Measurements from ENCODE around the gene ORAI3. TPM values are rescaled to one million over a fixed set of nuclear protein-coding genes. Genes with fewer than 3 reads are reported as not detected.

ORAI3 gene
- total RNA-seq, 1 experiment from 2014 or later, result 10.8 TPM

GRCh38 chr16:30948667-30949649 is at the start of gene ORAI3 (continued):
- no peak for TF ChIP-seq MXD4 (CRISPR knock-in tag; IDR thresholded peaks at IDR 0.05; ENCODE audit: borderline replicate concordance)
- TF ChIP-seq ATF2 (CRISPR knock-in tag; IDR thresholded peaks at IDR 0.05; ENCODE audit: borderline replicate concordance, low read depth), result no peak
- TF ChIP-seq ZNF317 (CRISPR knock-in tag; IDR thresholded peaks at IDR 0.05; ENCODE audit: borderline replicate concordance, low read depth), result no peak
- TF ChIP-seq E2F4 (CRISPR knock-in tag; IDR thresholded peaks at IDR 0.05; ENCODE audit: borderline replicate concordance, low read depth), result no peak
- TF ChIP-seq OVOL2 (CRISPR knock-in tag; IDR thresholded peaks at IDR 0.05; ENCODE audit: borderline replicate concordance), result no peak
- TF ChIP-seq, protein P1, sequence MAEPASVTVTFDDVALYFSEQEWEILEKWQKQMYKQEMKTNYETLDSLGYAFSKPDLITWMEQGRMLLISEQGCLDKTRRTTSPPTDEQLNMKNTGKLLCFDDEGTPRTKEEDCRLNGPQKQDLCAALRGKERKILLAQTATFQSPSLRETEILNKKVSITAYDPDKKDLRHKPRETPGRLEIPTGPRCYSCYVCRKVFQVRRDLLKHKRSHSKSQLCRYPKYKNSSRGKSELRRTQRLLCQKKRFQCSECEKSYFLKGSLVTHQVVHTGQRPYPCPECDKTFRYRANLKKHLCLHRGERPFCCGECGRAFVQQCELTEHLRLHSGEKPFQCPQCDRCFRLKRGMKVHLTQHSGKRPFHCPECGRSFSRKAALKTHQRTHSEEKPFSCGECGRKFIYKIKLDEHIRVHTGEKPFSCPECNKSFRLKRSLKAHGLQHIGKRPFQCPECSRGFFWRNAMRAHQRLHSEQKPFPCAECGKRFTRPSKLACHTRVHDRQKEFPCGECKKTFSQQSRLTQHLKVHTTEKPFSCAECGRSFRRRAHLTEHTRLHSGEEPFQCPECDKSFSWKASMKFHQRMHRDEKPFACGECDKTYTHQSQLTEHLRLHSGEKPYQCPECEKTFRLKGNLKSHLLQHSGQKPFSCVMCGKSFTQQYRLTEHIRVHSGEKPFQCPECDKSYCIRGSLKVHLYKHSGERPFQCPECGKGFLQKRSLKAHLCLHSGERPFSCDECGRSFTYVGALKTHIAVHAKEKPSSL (CRISPR knock-in tag; conservative IDR thresholded peaks at IDR 0.05), result no peak
- TF ChIP-seq, protein P2, sequence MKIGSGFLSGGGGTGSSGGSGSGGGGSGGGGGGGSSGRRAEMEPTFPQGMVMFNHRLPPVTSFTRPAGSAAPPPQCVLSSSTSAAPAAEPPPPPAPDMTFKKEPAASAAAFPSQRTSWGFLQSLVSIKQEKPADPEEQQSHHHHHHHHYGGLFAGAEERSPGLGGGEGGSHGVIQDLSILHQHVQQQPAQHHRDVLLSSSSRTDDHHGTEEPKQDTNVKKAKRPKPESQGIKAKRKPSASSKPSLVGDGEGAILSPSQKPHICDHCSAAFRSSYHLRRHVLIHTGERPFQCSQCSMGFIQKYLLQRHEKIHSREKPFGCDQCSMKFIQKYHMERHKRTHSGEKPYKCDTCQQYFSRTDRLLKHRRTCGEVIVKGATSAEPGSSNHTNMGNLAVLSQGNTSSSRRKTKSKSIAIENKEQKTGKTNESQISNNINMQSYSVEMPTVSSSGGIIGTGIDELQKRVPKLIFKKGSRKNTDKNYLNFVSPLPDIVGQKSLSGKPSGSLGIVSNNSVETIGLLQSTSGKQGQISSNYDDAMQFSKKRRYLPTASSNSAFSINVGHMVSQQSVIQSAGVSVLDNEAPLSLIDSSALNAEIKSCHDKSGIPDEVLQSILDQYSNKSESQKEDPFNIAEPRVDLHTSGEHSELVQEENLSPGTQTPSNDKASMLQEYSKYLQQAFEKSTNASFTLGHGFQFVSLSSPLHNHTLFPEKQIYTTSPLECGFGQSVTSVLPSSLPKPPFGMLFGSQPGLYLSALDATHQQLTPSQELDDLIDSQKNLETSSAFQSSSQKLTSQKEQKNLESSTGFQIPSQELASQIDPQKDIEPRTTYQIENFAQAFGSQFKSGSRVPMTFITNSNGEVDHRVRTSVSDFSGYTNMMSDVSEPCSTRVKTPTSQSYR (CRISPR knock-in tag; IDR thresholded peaks at IDR 0.05), result no peak
- TF ChIP-seq ZMAT4 (CRISPR knock-in tag; IDR thresholded peaks at IDR 0.05), result peak; percentile 95
- TF ChIP-seq FOXK1 (CRISPR knock-in tag; IDR thresholded peaks at IDR 0.05), result no peak
- TF ChIP-seq ZNF423 (CRISPR knock-in tag; IDR thresholded peaks at IDR 0.05), result peak; percentile 85
- TF ChIP-seq TP53 (CRISPR knock-in tag; IDR thresholded peaks at IDR 0.05), result no peak
- 0 out of 2 replicates have a peak, but pooled peaks have one; percentile 16 for TF ChIP-seq ATF1 (CRISPR knock-in tag; IDR thresholded peaks at IDR 0.05)
- no peak for TF ChIP-seq ZNF671 (CRISPR knock-in tag; IDR thresholded peaks at IDR 0.05)
- TF ChIP-seq ATF3 (CRISPR knock-in tag; conservative IDR thresholded peaks at IDR 0.05), result no peak
- TF ChIP-seq SP1 (CRISPR knock-in tag; conservative IDR thresholded peaks at IDR 0.05), result 0 out of 2 replicates have a peak, but pooled peaks have one; percentile 23

DNA sequence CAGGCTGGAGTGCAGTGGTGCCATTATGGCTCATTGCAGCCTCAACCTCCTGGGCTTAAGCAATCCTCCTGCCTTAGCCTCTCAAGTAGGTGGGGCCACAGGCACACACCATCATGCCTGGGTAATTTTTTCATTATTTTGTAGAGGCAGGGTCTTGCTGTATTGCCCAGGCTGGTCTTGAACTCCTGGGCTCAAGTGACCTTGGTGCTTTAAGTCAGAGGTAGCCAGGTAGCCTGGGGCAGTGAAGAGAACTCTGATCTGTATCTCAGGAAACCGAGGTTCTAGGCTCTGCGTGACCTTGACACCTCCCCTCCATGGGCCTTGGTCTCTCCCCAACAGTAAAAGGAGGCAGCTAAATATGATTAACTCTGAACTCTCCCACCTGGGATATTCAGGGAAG is 49.1 kb upstream of the ORAI3 start:
- no peak for ATAC-seq
- peaks cover 3% of the 10 kb centered on the region; the same call in 1 of the 2 replicates for H3K9me3 Mint-ChIP-seq
- TF ChIP-seq E2F1 (CRISPR knock-in tag; IDR thresholded peaks at IDR 0.05) (no peak), ZNF263 (CRISPR knock-in tag; IDR thresholded peaks at IDR 0.05; ENCODE audit: low read depth) (no peak), ZNF138 (CRISPR knock-in tag; conservative IDR thresholded peaks at IDR 0.05) (no peak), ESRRA (CRISPR knock-in tag; IDR thresholded peaks at IDR 0.05; ENCODE audit: borderline replicate concordance) (no peak), MYBL2 (CRISPR knock-in tag; IDR thresholded peaks at IDR 0.05) (no peak), ZNF671 (CRISPR knock-in tag; IDR thresholded peaks at IDR 0.05) (no peak), ELF4 (CRISPR knock-in tag; IDR thresholded peaks at IDR 0.05; ENCODE audit: low read depth) (no peak), JUN (CRISPR knock-in tag; IDR thresholded peaks at IDR 0.05) (no peak), KAT7 (CRISPR knock-in tag; IDR thresholded peaks at IDR 0.05; ENCODE audit: borderline replicate concordance) (no peak), RORB (CRISPR knock-in tag; IDR thresholded peaks at IDR 0.05) (no peak), ZNF416 (CRISPR knock-in tag; IDR thresholded peaks at IDR 0.05) (no peak), FOXK1 (CRISPR knock-in tag; IDR thresholded peaks at IDR 0.05) (no peak)

More for the DNA sequence above, 49.1 kb upstream of the ORAI3 start:
- DNase-seq (ENCODE audit: low spot score), result no peak
- Mint-ChIP-seq H3K27me3 (ENCODE audit: low read depth) (peaks cover 41% of the 10 kb centered on the region), H3K4me1 (peaks cover 21% of the 10 kb centered on the region), H3K36me3 (no peaks in the 10 kb centered on the region), H3K27ac (no peak overlapping the region), H3K4me3 (no peak overlapping the region)
- ChIA-PET CTCF (interaction anchor here (0.6 to 5.1 kb wide), 2 partner anchors 54 to 85 kb away, joined by 3 to 95 read pairs; no protein-coding TSS in a partner anchor), POLR2A (no interaction called here)

Measured in WTC11 (cell line).